DND-41 (cell line): Measurements from ENCODE around the gene SRPK2.
"Not testable (repeated sequence)": the region's sequence is repeated elsewhere in the genome, so short reads cannot be mapped to it uniquely, and the experiment has no call there.

Experiments
- EZH2 ChIP-seq: IDR thresholded peaks from 3 replicates; pipeline ENCODE4 v1.6.1; 2012; ENCODE audit warnings: borderline replicate concordance, low read depth, mild to moderate bottlenecking, moderate library complexity, low read length, inconsistent platforms; ENCODE audit not compliant: severe bottlenecking
- TF ChIP-seq, protein P1 (sequence below): IDR thresholded peaks from 2 replicates; pipeline ENCODE4 v1.5.1; 2012; ENCODE audit warnings: borderline replicate concordance, low read length, moderate library complexity, mild to moderate bottlenecking; ENCODE audit not compliant: poor library complexity, severe bottlenecking; ENCODE audit errors: extremely low read depth

- TF ChIP-seq, protein P1, sequence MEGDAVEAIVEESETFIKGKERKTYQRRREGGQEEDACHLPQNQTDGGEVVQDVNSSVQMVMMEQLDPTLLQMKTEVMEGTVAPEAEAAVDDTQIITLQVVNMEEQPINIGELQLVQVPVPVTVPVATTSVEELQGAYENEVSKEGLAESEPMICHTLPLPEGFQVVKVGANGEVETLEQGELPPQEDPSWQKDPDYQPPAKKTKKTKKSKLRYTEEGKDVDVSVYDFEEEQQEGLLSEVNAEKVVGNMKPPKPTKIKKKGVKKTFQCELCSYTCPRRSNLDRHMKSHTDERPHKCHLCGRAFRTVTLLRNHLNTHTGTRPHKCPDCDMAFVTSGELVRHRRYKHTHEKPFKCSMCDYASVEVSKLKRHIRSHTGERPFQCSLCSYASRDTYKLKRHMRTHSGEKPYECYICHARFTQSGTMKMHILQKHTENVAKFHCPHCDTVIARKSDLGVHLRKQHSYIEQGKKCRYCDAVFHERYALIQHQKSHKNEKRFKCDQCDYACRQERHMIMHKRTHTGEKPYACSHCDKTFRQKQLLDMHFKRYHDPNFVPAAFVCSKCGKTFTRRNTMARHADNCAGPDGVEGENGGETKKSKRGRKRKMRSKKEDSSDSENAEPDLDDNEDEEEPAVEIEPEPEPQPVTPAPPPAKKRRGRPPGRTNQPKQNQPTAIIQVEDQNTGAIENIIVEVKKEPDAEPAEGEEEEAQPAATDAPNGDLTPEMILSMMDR = not testable (repeated sequence)
- TF ChIP-seq EZH2 = not testable (repeated sequence)
Measured at GRCh38 chr7:105260201-105260871, 128.4 kb downstream of the SRPK2 start.
